GM03348 (cell line): ENCODE results near the gene CMPK1.
"Not testable (repeated sequence)": the region's sequence is repeated elsewhere in the genome, so short reads cannot be mapped to it uniquely, and the experiment has no call there.

Source experiments
- DNase-seq: peaks from one replicate; pipeline ENCODE4 v3.0.0; 2012; ENCODE audit warnings: low spot score

CMPK1 gene

GRCh38 chr1:47333578-47333921, at the start of gene CMPK1:
Gene CMPK1, plus strand, starts transcription at chr1:47333790. Its CDS starts 156 bp downstream, at chr1:47333946.
- peak; percentile 94 for DNase-seq

- DNase-seq, result not testable (repeated sequence)
These were observed 45.5 kb upstream of the CMPK1 start for GRCh38 chr1:47288116-47288515.

GRCh38 chr1:47294863-47295262, 38.7 kb upstream of the CMPK1 start:
- DNase-seq, result not testable (repeated sequence)

- DNase-seq, result no peak
These were observed 38.0 kb upstream of the CMPK1 start for GRCh38 chr1:47295579-47295978.

GRCh38 chr1:47298025-47298699, 35.4 kb upstream of the CMPK1 start:
- peak; percentile 28 for DNase-seq

GRCh38 chr1:47302472-47302871, 31.1 kb upstream of the CMPK1 start:
- no peak for DNase-seq

GRCh38 chr1:47309427-47309826, 24.2 kb upstream of the CMPK1 start:
- no peak for DNase-seq

GRCh38 chr1:47313915-47314664, 19.5 kb upstream of the CMPK1 start, which contains the start of gene STIL:
Gene STIL, minus strand, starts transcription at chr1:47314147. Its CDS starts 3,828 bp downstream, at chr1:47310319.
- peak; percentile 99 for DNase-seq

GRCh38 chr1:47317841-47318240, 15.7 kb upstream of the CMPK1 start:
- DNase-seq, result peak; percentile 67

GRCh38 chr1:47319968-47320367, 13.6 kb upstream of the CMPK1 start:
- not testable (repeated sequence) for DNase-seq

- no peak for DNase-seq
These were observed 10.0 kb upstream of the CMPK1 start for GRCh38 chr1:47323599-47324031.

GRCh38 chr1:47324682-47325081, 8.9 kb upstream of the CMPK1 start:
- DNase-seq, result no peak

GRCh38 chr1:47325528-47325927, 8.1 kb upstream of the CMPK1 start:
- no peak for DNase-seq

- no peak for DNase-seq
These were observed 7.3 kb upstream of the CMPK1 start for GRCh38 chr1:47326271-47326670.

- no peak for DNase-seq
These were observed 4.6 kb upstream of the CMPK1 start for GRCh38 chr1:47328992-47329391.

- DNase-seq, result no peak
These were observed 3.4 kb upstream of the CMPK1 start for GRCh38 chr1:47330212-47330611.

- DNase-seq, result no peak
These were observed 1.7 kb upstream of the CMPK1 start for GRCh38 chr1:47331875-47332274.

- DNase-seq, result peak; percentile 6
These were observed 612 bp upstream of the CMPK1 start for GRCh38 chr1:47332779-47333577.

GRCh38 chr1:47333922-47334764, 553 bp downstream of the CMPK1 start:
- peak; percentile 92 for DNase-seq

GRCh38 chr1:47334765-47335435, 1.3 kb downstream of the CMPK1 start:
- peak; percentile 9 for DNase-seq

- DNase-seq, result no peak
These were observed 3.8 kb downstream of the CMPK1 start for GRCh38 chr1:47337350-47337749.
